T-helper 1 cell treated with Interleukin-12 subunit alpha and Interleukin-12 subunit beta and Interleukin-4 antibody, amounts not matched to agents 30 ng/mL and 1 ng/mL, for 36 hours (primary cell): Measurements from ENCODE around the gene PMM1. TPM values are rescaled to one million over a fixed set of nuclear protein-coding genes. Genes with fewer than 3 reads are reported as not detected.
"Not testable (repeated sequence)": the region's sequence is repeated elsewhere in the genome, so short reads cannot be mapped to it uniquely, and the experiment has no call there.

Source experiments
- intact Hi-C: fragments of 100-400 bp; cut with micrococcal nuclease; formaldehyde crosslinking; loops from one replicate; pipeline ENCODE4 v1.15.1; 2024
- total RNA-seq: library from RNA; stranded (reverse); gene quantifications from 2 replicates; pipeline ENCODE4 v1.2.3, GENCODE V29; 2022

Gene PMM1
- total RNA-seq, 1 donor from 2014 or later: 26.7 TPM

- intact Hi-C loops: no loop called here
Measured at GRCh38 chr22:41598081-41598480, 8.4 kb upstream of the PMM1 start.

- intact Hi-C loops: loop anchor here (1.0 kb wide), 2 partner anchors 20 to 193 kb away; no protein-coding TSS in a partner anchor
Measured at GRCh38 chr22:41597635-41597953, 8.0 kb upstream of the PMM1 start.

DNA sequence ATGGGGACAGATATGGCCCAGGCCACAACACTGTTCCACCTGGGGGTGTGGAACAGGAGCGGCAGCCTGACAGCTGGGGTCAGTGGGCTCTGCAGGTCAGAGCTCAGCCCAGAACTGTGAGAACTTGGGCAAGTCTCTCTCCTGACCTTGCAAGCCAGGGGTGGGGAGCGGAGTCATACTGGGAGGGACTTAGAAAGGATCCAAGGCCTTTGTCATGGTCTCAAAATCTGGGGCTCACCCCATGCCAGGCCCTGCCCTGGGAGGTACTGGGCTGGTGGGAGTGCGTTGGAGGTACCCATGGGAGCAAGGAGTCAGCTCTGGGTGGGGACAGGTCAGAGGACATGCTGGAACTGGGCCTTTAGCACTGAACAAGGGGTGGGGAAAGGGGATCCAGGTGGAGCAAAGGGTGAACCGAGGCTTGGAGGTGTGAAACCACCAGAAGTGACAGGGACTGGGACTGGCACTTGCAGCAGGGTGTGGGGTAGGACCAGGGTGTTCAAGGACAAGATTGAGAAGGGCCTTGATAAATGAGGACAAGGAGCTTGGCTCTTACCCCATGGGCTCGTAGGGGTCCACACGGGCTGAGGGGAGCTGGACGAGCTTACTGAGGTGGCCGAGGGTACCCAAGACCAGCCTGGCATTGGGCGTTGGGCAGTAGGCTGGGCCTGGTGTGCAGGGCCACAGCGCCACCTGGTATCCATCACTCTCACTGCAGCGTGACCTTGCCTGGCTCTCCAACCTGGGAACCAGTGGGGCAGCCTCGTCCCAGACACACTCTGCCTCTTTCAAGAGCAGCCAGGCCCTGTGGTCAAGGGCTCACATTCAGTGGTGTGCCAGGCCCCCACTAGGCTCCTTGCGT, 7.4 kb upstream of the PMM1 start:
- intact Hi-C loops: loop anchor here (1.0 kb wide), 2 partner anchors 20 to 193 kb away; no protein-coding TSS in a partner anchor

- intact Hi-C loops: no loop called here
Measured at GRCh38 chr22:41595703-41596102, 6.1 kb upstream of the PMM1 start.

- intact Hi-C loops: not testable (repeated sequence)
Measured at GRCh38 chr22:41593336-41593960, 3.8 kb upstream of the PMM1 start.

DNA sequence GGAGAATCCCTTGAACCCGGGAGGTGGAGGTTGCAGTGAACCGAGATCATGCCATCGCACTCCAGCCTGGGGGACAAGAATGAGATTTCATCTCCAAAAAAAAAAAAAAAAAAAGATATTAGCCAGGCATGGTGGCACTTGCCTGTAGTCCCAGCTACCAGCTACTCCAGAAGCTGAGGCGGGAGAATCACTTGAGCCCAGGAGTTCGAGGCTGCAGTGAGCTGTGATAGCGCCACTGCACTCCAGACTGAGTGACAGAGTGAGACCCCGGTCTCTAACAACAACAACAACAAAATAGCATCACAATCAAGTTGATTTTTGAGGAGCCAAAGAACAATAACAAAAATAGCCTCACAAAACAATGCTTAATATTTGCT, 2.3 kb downstream of the PMM1 start:
- intact Hi-C loops: no loop called here

- intact Hi-C loops: no loop called here
Measured at GRCh38 chr22:41585898-41586297, 3.7 kb downstream of the PMM1 start.

GRCh38 chr22:41584881-41585280, 4.8 kb downstream of the PMM1 start:
- intact Hi-C loops: no loop called here

DNA sequence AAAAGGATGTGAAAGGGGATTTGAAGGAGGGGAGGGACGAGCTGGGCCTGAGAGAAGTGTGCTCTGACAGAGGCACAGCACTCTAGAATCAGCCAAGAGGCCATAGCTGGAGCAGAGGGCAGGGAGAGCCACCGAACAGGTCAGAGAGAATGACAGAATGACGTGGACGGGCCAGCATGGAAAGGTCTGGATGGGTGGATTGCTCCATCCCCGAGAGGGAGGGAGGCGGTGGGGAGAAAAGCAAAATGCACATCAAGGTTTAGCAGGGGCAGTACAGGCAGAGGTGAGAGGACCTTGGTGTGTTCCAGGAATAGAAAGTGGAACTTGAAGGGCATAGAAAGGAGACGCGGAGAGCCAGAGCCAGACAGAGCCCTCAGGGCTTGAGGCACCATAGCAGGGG, 6.9 kb downstream of the PMM1 start:
- intact Hi-C loops: no loop called here

GRCh38 chr22:41579997-41580355, 9.7 kb downstream of the PMM1 start:
- intact Hi-C loops: no loop called here

GRCh38 chr22:41579297-41579996, 10.2 kb downstream of the PMM1 start:
- intact Hi-C loops: no loop called here

- intact Hi-C loops: no loop called here
Measured at GRCh38 chr22:41578818-41579217, 10.8 kb downstream of the PMM1 start.

- intact Hi-C loops: no loop called here
Measured at GRCh38 chr22:41578114-41578513, 11.5 kb downstream of the PMM1 start.

DNA sequence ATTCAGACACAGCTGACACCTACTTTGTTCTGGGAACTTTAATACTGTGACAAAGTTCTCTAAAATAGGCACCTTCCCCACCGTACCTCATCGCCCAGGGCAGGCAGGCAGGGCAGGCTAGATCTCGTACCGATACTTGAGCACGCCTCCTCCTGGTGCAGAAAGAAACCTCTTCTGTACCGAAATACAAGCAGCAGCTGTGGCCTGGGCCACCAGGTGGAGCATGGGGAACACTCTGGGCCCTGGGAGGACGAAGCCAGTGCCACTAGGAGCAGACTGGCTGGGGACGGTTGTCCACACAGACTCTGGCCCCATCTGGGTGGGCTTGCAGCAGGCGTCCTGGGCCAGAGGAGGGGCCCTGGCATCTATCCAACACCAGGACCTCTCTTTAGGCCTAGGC, 12.8 kb downstream of the PMM1 start:
- intact Hi-C loops: loop anchor here (1.0 kb wide), 1 partner anchor 20 kb away; no protein-coding TSS in a partner anchor

GRCh38 chr22:41575533-41575932, 14.1 kb downstream of the PMM1 start:
- intact Hi-C loops: no loop called here

- intact Hi-C loops: no loop called here
Measured at GRCh38 chr22:41574847-41575381, 14.7 kb downstream of the PMM1 start.

DNA sequence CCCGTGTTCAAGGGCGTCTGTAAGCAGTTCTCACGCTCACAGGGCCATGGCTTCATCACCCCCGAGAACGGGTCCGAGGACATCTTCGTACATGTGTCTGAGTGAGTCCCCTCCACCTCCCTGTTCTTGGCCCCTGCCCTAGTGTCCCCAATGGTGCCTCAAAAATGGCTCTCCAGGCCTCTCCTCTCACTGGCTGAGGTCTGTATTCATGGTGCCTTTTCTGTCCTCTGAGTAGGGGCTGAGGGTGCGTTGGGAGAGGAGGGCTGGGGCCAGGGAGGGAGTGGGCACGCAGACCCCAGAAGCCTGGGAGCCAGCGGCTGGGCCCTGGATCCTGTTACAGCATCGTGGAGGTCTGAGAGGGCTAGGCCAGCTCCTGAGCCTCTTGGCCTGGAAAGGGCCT, 16.0 kb downstream of the PMM1 start:
- intact Hi-C loops: no loop called here

GRCh38 chr22:41572305-41572704, 17.3 kb downstream of the PMM1 start:
- intact Hi-C loops: not testable (repeated sequence)

DNA sequence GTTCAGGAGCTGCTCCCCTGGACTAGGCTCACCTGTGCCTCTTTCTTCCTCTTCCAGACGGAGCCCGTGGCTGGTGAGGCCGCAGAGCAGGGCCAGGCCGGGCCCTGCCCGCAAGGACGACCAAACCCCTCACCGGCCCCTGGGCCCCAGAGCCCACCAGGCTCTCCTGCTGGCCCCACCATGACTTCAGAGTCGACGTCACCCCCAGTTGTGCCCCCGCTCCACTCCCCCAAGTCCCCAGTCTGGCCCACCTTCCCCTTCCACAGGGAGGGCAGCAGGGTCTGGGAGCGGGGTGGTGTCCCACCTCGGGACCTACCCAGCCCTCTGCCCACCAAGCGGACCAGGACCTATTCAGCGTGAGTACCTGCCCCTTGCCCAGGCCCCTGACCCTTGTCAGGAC, 17.9 kb downstream of the PMM1 start:
- intact Hi-C loops: no loop called here

DNA sequence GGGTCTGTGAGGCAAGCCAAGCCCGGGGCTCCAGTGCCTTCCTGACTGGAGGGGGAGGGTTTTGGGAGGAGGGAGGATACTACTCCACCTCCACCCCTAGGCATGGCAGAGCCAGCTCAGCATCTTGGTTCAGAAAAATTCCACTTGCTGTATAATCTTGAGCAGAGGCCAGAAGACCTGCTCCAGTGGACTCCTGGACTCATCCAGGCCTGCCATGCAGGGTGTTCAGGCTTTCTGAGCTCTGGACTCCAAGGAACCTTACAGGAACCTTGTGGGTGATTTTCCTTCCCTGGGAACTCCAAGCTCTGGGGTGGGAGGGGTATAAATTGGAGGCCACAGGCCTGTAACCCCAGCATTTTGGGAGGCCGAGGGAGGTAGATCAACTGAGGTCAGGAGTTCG, 19.4 kb downstream of the PMM1 start:
- intact Hi-C loops: no loop called here

DNA sequence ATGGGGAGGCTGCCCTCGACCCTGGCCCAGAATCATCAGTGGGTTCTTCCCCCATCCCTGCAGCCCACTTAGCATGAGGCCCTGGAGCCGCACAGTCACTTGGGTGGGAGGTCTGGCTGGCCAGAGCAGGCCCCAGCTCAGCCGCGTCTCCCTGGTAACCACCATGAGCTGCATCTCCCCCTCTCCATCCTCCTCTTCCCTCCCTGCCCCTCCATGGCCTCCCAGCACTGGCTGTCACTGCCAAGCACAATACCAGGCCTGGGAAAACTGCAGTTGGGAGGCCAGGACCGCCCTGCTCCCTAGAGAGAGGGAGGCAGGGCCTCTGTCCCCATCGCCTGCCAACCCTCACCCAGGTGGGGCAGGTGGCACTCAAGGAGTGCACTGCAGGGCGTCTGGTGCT, 20.8 kb downstream of the PMM1 start:
- intact Hi-C loops: no loop called here

DNA sequence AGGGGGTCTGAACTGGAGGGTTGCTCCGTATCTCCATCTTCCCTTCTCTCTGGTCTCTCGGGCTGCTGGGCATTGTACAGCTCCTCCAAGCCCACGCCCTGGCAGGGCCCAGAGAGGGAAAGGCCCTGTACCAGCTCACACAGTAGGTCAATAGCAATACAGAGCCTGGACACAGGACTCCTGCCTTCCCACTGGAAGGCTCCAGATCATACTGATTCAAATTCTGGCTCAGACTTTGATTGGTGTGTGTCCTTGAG, 22.2 kb downstream of the PMM1 start:
- intact Hi-C loops: no loop called here
